Keratinocyte (primary cell): ENCODE data around the gene BRSK2. TPM values are rescaled to one million over a fixed set of nuclear protein-coding genes. Genes with fewer than 3 reads are reported as not detected.

Source experiments
- DNase-seq: peaks from one replicate; pipeline ENCODE4 v3.0.0-alpha.2; 2011; ENCODE audit warnings: low read depth, missing footprints, low spot score
- FAIRE-seq: peaks from 2 replicates; lab custom pipeline; 2011; peaks lifted over from hg19 to GRCh38; lab: Jason Lieb, UNC
- H2AFZ ChIP-seq: 2 replicates; pipeline ENCODE4 v1.6.0; 2012; ENCODE audit warnings: low read length, control low read depth, inconsistent platforms; ENCODE audit not compliant: control insufficient read depth
- H3K27ac ChIP-seq: 2 replicates; pipeline ENCODE4 v1.5.1; 2011; ENCODE audit warnings: low read length; ENCODE audit not compliant: control insufficient read depth, insufficient read depth
- H3K27me3 ChIP-seq: 3 replicates; pipeline ENCODE4 v1.6.0; 2011; ENCODE audit warnings: low read length; ENCODE audit not compliant: control insufficient read depth, insufficient read depth; ENCODE audit errors: extremely low read depth
- H3K36me3 ChIP-seq, 2 experiments: 2 replicates in 1 of 2; 3 replicates in 1 of 2; pipeline ENCODE4 v1.5.1; 2011; ENCODE audit warnings: low read length in 2 of 2, mild to moderate bottlenecking in 1 of 2; ENCODE audit not compliant: control insufficient read depth in 2 of 2, insufficient read depth in 2 of 2; ENCODE audit errors: extremely low read depth in 1 of 2
- H3K4me1 ChIP-seq: 3 replicates; pipeline ENCODE4 v1.5.1; 2011; ENCODE audit warnings: low read length; ENCODE audit not compliant: control insufficient read depth, insufficient read depth; ENCODE audit errors: extremely low read depth
- H3K4me2 ChIP-seq: 3 replicates; pipeline ENCODE4 v1.6.0; 2011; ENCODE audit warnings: low read depth, low read length; ENCODE audit not compliant: control insufficient read depth, insufficient read depth; ENCODE audit errors: extremely low read depth
- H3K4me3 ChIP-seq, 3 experiments: fragments of 200-600 bp in 1 of 3; sonication (generic) in 1 of 3; 2 replicates in 2 of 3; 3 replicates in 1 of 3; pipeline ENCODE4 v1.5.1; 2011 to 2016; ENCODE audit warnings: low read length in 3 of 3, mild to moderate bottlenecking in 3 of 3, control low read depth in 2 of 3, inconsistent platforms in 1 of 3, low read depth in 1 of 3, mixed read lengths in 1 of 3, mixed run types in 1 of 3, moderate library complexity in 1 of 3; ENCODE audit not compliant: control insufficient read depth in 2 of 3, insufficient read depth in 2 of 3; ENCODE audit errors: extremely low read depth in 1 of 3
- H3K79me2 ChIP-seq: 2 replicates; pipeline ENCODE4 v1.6.0; 2012; ENCODE audit warnings: low read length; ENCODE audit not compliant: control insufficient read depth, insufficient read depth
- H3K9ac ChIP-seq: 3 replicates; pipeline ENCODE4 v1.6.0; 2011; ENCODE audit warnings: low read length; ENCODE audit not compliant: control insufficient read depth, insufficient read depth; ENCODE audit errors: extremely low read depth
- H3K9me1 ChIP-seq: 3 replicates; pipeline ENCODE4 v1.6.0; 2011; ENCODE audit warnings: low read length; ENCODE audit not compliant: control insufficient read depth, insufficient read depth; ENCODE audit errors: extremely low read depth
- H3K9me3 ChIP-seq: 2 replicates; pipeline ENCODE4 v1.5.1; 2012; ENCODE audit warnings: low read depth, low read length; ENCODE audit not compliant: control insufficient read depth
- H4K20me1 ChIP-seq: 3 replicates; pipeline ENCODE4 v1.6.0; 2011; ENCODE audit warnings: low read length; ENCODE audit not compliant: control insufficient read depth, insufficient read depth; ENCODE audit errors: extremely low read depth
- EZH2 ChIP-seq: IDR thresholded peaks from one replicate; pipeline ENCODE4 v1.6.1; 2012; ENCODE audit warnings: inconsistent platforms, mild to moderate bottlenecking, low read length, moderate library complexity
- dilution Hi-C: fragments of 300-500 bp; cut with MboI; formaldehyde crosslinking; loops from one replicate; pipeline ENCODE4 v1.7.0; 2020; ENCODE audit warnings: low sequenced_read_pairs; ENCODE audit not compliant: extremely low pct_ligation_motif_present
- polyA plus RNA-seq, 5 experiments: library from polyadenylated mRNA; depleted of rRNA in 3 of 5; stranded (reverse) in 3 of 5; stranded (forward) in 1 of 5; unstranded in 1 of 5; fragments of >200 nt; gene quantifications; 1 replicate in 1 of 5; 2 replicates in 3 of 5; 3 replicates in 1 of 5; pipeline versions ENCODE4 v1.2.1 to v1.2.3, GENCODE V29; 2011 to 2012; ENCODE audit warnings: missing spikeins in 2 of 5, low read depth in 1 of 5, low replicate concordance in 1 of 5
- TF ChIP-seq, protein P1 (sequence below), 3 experiments: IDR thresholded peaks in 1 of 3; conservative IDR thresholded peaks in 1 of 3; optimal IDR thresholded peaks in 1 of 3; 2 replicates in 2 of 3; 3 replicates in 1 of 3; pipeline versions ENCODE3 to v1.5.1; 2011; ENCODE audit warnings: low read length in 3 of 3, mild to moderate bottlenecking in 3 of 3, moderate library complexity in 2 of 3, control low read depth in 1 of 3, inconsistent platforms in 1 of 3; ENCODE audit not compliant: insufficient read depth in 2 of 3; ENCODE audit errors: extremely low read depth in 1 of 3

The BRSK2 gene
- polyA plus RNA-seq, 1 donor (not counting 4 experiments of a cell fraction or from before 2014, with no cell fraction given), result 0.09 TPM

DNA sequence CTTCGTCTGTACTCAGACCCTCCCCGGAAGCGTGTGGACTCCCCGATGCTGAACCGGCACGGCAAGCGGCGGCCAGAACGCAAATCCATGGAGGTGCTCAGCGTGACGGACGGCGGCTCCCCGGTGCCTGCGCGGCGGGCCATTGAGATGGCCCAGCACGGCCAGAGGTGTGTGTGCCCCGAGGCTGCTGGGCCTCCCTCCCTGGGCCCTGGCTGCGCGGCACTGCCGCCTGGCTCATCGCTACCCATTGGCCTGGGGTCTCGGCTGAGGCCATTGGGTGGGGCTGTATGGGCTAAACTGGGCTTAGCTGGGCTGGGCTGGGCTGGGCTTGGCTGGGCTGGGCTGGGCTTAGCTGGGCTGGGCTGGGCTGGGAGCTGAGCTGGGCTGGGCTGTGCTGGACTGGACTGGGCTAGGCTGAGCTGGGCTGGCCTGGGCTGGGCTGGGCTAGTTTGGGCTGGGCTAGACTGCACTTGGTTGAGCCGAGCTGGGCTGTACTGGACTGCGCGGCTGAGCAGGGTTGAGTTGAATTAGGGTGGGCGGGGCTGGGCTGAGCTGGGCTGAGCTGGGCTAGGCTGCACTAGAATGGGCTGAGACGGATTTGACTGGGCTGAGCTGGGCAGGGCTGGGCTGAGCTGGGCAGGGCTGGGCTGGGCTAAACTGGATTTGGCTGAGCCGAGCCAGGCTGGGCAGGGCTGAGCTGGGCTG lies 56.2 kb downstream of the BRSK2 start:
- Histone ChIP-seq H3K4me3 (no peak overlapping the region), H3K4me2 (no peak overlapping the region), H4K20me1 (no peaks in the 10 kb centered on the region), H3K79me2 (no peaks in the 10 kb centered on the region), H3K27ac (no peak overlapping the region), H3K9ac (no peak overlapping the region), H3K9me1 (no peaks in the 10 kb centered on the region), H3K4me1 (peaks cover 3% of the 10 kb centered on the region), H3K36me3 (no peaks in the 10 kb centered on the region), H2AFZ (no peak overlapping the region), H3K9me3 (no peaks in the 10 kb centered on the region), H3K27me3 (peaks cover 63% of the 10 kb centered on the region)
- dilution Hi-C loops, result no loop called here
- no peak for TF ChIP-seq EZH2
- TF ChIP-seq, protein P1, sequence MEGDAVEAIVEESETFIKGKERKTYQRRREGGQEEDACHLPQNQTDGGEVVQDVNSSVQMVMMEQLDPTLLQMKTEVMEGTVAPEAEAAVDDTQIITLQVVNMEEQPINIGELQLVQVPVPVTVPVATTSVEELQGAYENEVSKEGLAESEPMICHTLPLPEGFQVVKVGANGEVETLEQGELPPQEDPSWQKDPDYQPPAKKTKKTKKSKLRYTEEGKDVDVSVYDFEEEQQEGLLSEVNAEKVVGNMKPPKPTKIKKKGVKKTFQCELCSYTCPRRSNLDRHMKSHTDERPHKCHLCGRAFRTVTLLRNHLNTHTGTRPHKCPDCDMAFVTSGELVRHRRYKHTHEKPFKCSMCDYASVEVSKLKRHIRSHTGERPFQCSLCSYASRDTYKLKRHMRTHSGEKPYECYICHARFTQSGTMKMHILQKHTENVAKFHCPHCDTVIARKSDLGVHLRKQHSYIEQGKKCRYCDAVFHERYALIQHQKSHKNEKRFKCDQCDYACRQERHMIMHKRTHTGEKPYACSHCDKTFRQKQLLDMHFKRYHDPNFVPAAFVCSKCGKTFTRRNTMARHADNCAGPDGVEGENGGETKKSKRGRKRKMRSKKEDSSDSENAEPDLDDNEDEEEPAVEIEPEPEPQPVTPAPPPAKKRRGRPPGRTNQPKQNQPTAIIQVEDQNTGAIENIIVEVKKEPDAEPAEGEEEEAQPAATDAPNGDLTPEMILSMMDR (optimal IDR thresholded peaks at IDR 0.05 in 1 of 3, IDR thresholded peaks at IDR 0.05 in 1 of 3, conservative IDR thresholded peaks at IDR 0.05 in 1 of 3; ENCODE audit: extremely low read depth in 1 of 3, insufficient read depth in 2 of 3, low read length in 3 of 3), result no peak
- DNase-seq (no peak), FAIRE-seq (no peak)

DNA sequence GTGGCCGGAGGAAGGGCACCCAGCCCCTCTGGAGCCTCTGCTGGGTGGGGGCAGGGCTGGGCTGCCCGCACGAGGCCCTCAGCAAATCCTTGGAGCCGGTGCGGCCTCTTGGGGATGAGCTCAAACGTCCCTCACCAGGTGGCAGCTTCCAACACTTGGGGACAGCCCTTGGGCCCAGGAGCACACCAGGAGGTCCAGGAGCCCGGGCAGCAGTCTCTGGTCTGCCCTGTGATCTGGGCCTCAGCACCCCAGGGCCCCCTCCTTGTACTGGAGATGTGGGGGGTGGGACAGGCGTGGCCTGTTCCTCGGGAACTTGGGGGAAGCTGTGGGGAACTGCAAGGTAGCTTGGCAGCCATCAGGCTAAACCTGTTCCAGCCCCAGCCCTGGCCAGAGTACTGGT lies 56.9 kb downstream of the BRSK2 start:
- no peak overlapping the region for H3K9ac ChIP-seq
- no peaks in the 10 kb centered on the region for H3K36me3 ChIP-seq
- dilution Hi-C loops, result no loop called here
- TF ChIP-seq, protein P1 (optimal IDR thresholded peaks at IDR 0.05 in 1 of 3, IDR thresholded peaks at IDR 0.05 in 1 of 3, conservative IDR thresholded peaks at IDR 0.05 in 1 of 3; ENCODE audit: extremely low read depth in 1 of 3, insufficient read depth in 2 of 3, low read length in 3 of 3), result no peak
- no peak for TF ChIP-seq EZH2
- peaks cover 3% of the 10 kb centered on the region for H3K4me1 ChIP-seq
- H2AFZ ChIP-seq, result no peak overlapping the region
- H4K20me1 ChIP-seq, result no peaks in the 10 kb centered on the region
- no peak overlapping the region for H3K4me3 ChIP-seq
- DNase-seq (no peak), FAIRE-seq (no peak)
- H3K27ac ChIP-seq, result no peak overlapping the region
- H3K9me1 ChIP-seq, result no peaks in the 10 kb centered on the region
- no peaks in the 10 kb centered on the region for H3K79me2 ChIP-seq
- peaks cover 63% of the 10 kb centered on the region for H3K27me3 ChIP-seq
- no peaks in the 10 kb centered on the region for H3K9me3 ChIP-seq
- H3K4me2 ChIP-seq, result no peak overlapping the region
